Suprapubic skin (tissue), 4 donors: ENCODE measurements around the gene MYBPH. TPM values are rescaled to one million over a fixed set of nuclear protein-coding genes. Genes with fewer than 3 reads are reported as not detected.

Source experiments
- DNase-seq, 2 donors: peaks; one replicate each; pipeline ENCODE4 v3.0.0-alpha.2; 2019; ENCODE audit warnings: low spot score in 2 of 2
- H3K27ac ChIP-seq: fragments of 200-600 bp; sonication (generic); one replicate; pipeline ENCODE4 v1.5.1; 2019
- H3K27me3 ChIP-seq: fragments of 200-600 bp; sonication (generic); one replicate; pipeline ENCODE4 v1.5.1; 2019
- H3K36me3 ChIP-seq: fragments of 200-600 bp; sonication (generic); one replicate; pipeline ENCODE4 v1.5.1; 2019
- H3K4me1 ChIP-seq: fragments of 200-600 bp; sonication (generic); one replicate; pipeline ENCODE4 v1.5.1; 2019
- H3K4me3 ChIP-seq: fragments of 200-600 bp; sonication (generic); one replicate; pipeline ENCODE4 v1.5.1; 2019; ENCODE audit warnings: mild to moderate bottlenecking
- H3K9me3 ChIP-seq: fragments of 200-600 bp; sonication (generic); one replicate; pipeline ENCODE4 v1.5.1; 2019
- EP300 ChIP-seq: sonication (generic); formaldehyde crosslinking; IDR thresholded peaks from one replicate; pipeline ENCODE4 v1.6.1; 2017; ENCODE audit warnings: antibody characterized with exemption
- POLR2A ChIP-seq, 2 donors: fragments of 450-650 bp; IDR thresholded peaks; one replicate each; pipeline ENCODE4 v1.6.1; 2017; ENCODE audit warnings: antibody characterized with exemption in 2 of 2, mild to moderate bottlenecking in 2 of 2, moderate library complexity in 2 of 2
- POLR2AphosphoS5 ChIP-seq, 3 donors: sonication (generic); formaldehyde crosslinking; IDR thresholded peaks; one replicate each; pipeline ENCODE4 v1.6.1; 2017; ENCODE audit warnings: antibody characterized with exemption in 3 of 3
- WGBS: methylation state at CpG from one replicate; pipeline ENCODE4 v1.1.5; 2018; 5-methylcytosine and 5-hydroxymethylcytosine counted together
- total RNA-seq, 4 donors: library from RNA; depleted of rRNA; stranded (reverse); fragments of >200 nt; gene quantifications; one replicate each; pipeline ENCODE4 v1.1.0, GENCODE V29; 2016
- TF ChIP-seq, protein P1 (sequence below), 2 donors: fragments of 200-600 bp in 1 of 2; fragments of 450-650 bp in 1 of 2; sonication (generic) in 1 of 2; IDR thresholded peaks; one replicate each; pipeline ENCODE4 v1.5.1; 2016 to 2019; ENCODE audit warnings: antibody characterized with exemption in 2 of 2, mild to moderate bottlenecking in 1 of 2, moderate library complexity in 1 of 2

The MYBPH gene
- total RNA-seq, 4 donors from 2014 or later: 0.26 TPM; not detected in 3

DNA sequence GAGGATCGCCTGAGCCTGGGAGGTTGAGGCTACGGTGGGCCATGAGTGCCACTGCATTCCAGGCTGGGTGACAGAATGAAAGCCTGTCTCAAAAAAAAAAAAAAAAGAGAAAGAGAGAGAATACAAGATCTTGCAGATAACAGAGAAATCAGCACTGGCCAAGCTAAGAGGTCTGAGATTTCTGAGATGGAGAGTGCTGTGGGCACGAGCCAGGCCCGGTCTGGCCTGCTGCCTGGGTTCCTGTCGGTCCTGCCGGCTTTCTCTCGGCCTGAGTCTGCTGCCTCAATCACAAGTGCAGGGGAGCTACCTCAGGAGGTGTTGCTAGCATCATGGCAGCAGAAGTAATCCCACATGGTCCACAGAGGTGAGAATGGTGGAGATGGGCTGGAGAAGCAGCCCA, 29.1 kb downstream of the MYBPH start:
- TF ChIP-seq, protein P1, sequence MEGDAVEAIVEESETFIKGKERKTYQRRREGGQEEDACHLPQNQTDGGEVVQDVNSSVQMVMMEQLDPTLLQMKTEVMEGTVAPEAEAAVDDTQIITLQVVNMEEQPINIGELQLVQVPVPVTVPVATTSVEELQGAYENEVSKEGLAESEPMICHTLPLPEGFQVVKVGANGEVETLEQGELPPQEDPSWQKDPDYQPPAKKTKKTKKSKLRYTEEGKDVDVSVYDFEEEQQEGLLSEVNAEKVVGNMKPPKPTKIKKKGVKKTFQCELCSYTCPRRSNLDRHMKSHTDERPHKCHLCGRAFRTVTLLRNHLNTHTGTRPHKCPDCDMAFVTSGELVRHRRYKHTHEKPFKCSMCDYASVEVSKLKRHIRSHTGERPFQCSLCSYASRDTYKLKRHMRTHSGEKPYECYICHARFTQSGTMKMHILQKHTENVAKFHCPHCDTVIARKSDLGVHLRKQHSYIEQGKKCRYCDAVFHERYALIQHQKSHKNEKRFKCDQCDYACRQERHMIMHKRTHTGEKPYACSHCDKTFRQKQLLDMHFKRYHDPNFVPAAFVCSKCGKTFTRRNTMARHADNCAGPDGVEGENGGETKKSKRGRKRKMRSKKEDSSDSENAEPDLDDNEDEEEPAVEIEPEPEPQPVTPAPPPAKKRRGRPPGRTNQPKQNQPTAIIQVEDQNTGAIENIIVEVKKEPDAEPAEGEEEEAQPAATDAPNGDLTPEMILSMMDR (IDR thresholded peaks at IDR 0.05): no peak
- DNase-seq: no peak
- no peaks in the 10 kb centered on the region for H3K4me1 ChIP-seq
- H3K36me3 ChIP-seq: no peaks in the 10 kb centered on the region
- WGBS: 73% methylated on average over 7 of the region's 7 CpGs
- peak overlapping the region; percentile 10 for H3K27ac ChIP-seq
- peaks cover 3% of the 10 kb centered on the region for H3K27me3 ChIP-seq
- H3K9me3 ChIP-seq: no peaks in the 10 kb centered on the region
- no peak overlapping the region for H3K4me3 ChIP-seq

DNA sequence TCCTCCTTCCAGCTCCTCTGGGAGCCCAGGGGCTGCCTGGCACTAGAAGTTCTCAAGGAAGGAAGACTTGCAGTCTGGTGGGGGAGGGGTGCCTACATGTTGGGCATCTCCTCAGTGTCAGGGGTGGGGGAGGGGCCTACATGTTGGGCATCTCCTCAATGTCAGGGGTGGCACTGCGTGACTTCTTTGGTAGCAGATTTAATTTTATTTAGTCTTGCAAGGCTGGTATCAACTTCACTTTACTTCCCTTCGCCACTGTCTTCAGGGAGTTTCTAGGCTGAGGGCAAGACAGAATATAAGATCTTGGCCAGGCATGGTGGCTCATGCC, 29.6 kb downstream of the MYBPH start:
- TF ChIP-seq EP300 (no peak), POLR2A (IDR thresholded peaks at IDR 0.05) (no peak), POLR2AphosphoS5 (IDR thresholded peaks at IDR 0.05) (no peak)
- TF ChIP-seq, protein P1 (IDR thresholded peaks at IDR 0.05): no peak
- H3K36me3 ChIP-seq: no peaks in the 10 kb centered on the region
- H3K27ac ChIP-seq: no peak overlapping the region
- no peaks in the 10 kb centered on the region for H3K9me3 ChIP-seq
- H3K27me3 ChIP-seq: peaks cover 3% of the 10 kb centered on the region
- DNase-seq: no peak
- 86% methylated on average over 1 of the region's 2 CpGs for WGBS
- no peak overlapping the region for H3K4me3 ChIP-seq
- no peaks in the 10 kb centered on the region for H3K4me1 ChIP-seq

GRCh38 chr1:203145321-203146041, 30.1 kb downstream of the MYBPH start:
- no peak for DNase-seq
- H3K4me1 ChIP-seq: no peaks in the 10 kb centered on the region
- H3K27ac ChIP-seq: peak overlapping the region; percentile 31
- TF ChIP-seq, protein P1 (IDR thresholded peaks at IDR 0.05): no peak
- TF ChIP-seq POLR2A (IDR thresholded peaks at IDR 0.05) (no peak), EP300 (no peak), POLR2AphosphoS5 (IDR thresholded peaks at IDR 0.05) (no peak)
- H3K36me3 ChIP-seq: no peaks in the 10 kb centered on the region
- H3K4me3 ChIP-seq: no peak overlapping the region
- no peaks in the 10 kb centered on the region for H3K9me3 ChIP-seq
- H3K27me3 ChIP-seq: peaks cover 3% of the 10 kb centered on the region
- 85% methylated on average over 11 of the region's 13 CpGs for WGBS

DNA sequence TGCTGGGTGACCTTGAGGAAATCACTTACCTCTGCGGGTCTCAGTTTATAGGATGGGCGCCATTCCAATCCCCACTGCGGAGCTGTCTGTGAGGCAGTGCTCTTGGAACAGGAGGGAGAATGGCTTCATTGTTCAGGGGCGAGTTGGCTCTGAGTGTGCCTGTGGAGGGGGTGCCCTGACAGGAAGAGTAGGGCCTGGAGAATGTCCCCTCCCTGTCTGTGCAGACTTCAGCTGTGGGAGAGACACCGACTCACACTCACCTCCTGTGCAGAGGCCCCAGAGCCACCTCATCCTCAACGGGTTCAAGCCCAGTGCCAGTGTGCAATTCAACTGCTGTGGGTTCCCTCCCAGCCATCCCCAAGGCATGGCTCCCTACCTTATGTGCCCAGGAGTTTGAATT, 31.0 kb downstream of the MYBPH start:
- H3K27ac ChIP-seq: peak overlapping the region; percentile 31
- no peak for TF ChIP-seq EP300
- no peak for TF ChIP-seq POLR2AphosphoS5 (IDR thresholded peaks at IDR 0.05)
- TF ChIP-seq, protein P1 (IDR thresholded peaks at IDR 0.05): no peak
- DNase-seq: no peak
- no peaks in the 10 kb centered on the region for H3K36me3 ChIP-seq
- no peaks in the 10 kb centered on the region for H3K27me3 ChIP-seq
- no peaks in the 10 kb centered on the region for H3K4me1 ChIP-seq
- H3K4me3 ChIP-seq: no peak overlapping the region
- H3K9me3 ChIP-seq: no peaks in the 10 kb centered on the region
- 42% methylated on average over 6 of the region's 6 CpGs for WGBS

DNA sequence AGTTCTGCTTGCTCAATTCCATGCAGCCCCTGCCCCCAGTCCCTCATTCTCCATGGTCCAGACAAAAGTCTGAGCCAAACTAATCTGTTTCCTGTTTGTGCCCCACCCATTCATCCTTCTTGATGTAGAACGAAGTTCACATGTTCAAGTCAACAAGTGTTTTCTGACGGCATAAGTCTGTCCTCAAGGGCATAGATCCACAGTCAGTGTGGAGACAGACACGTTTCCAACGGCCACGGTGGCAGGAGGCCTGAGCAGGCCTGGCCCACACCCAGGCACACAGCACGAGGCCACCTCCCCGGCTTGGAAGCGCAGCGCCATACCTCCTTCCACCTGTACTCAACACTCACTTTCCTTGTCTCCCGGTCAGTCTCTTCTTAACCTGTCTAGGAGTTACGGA, 32.0 kb downstream of the MYBPH start:
- no peak overlapping the region for H3K4me3 ChIP-seq
- H3K4me1 ChIP-seq: no peaks in the 10 kb centered on the region
- TF ChIP-seq EP300 (no peak), POLR2A (IDR thresholded peaks at IDR 0.05) (no peak), POLR2AphosphoS5 (IDR thresholded peaks at IDR 0.05) (no peak)
- TF ChIP-seq, protein P1 (IDR thresholded peaks at IDR 0.05): no peak
- no peak for DNase-seq
- no peak overlapping the region for H3K27ac ChIP-seq
- no peaks in the 10 kb centered on the region for H3K36me3 ChIP-seq
- 62% methylated on average over 11 of the region's 11 CpGs for WGBS
- no peaks in the 10 kb centered on the region for H3K27me3 ChIP-seq
- H3K9me3 ChIP-seq: no peaks in the 10 kb centered on the region
